ENCODE results near the gene VAPA.

The VAPA gene

GRCh38 chr18:9975658-9976057 is 61.8 kb downstream of the VAPA start:
- no peak for DNase-seq (ENCODE audit: low read depth)
- no peak for TF ChIP-seq MYC (IDR thresholded peaks at IDR 0.05; ENCODE audit: low read depth, low read length)
- no peak for TF ChIP-seq POLR2A (IDR thresholded peaks at IDR 0.05; ENCODE audit: extremely low read depth, insufficient read length)
- TF ChIP-seq CTCF (IDR thresholded peaks at IDR 0.05; ENCODE audit: low read depth, low read length) = no peak
- no peak for TF ChIP-seq MAX (IDR thresholded peaks at IDR 0.05; ENCODE audit: low read depth, low read length)
- no peak overlapping the region for H3K4me3 ChIP-seq (ENCODE audit: low read depth, low read length)

GRCh38 chr18:9982711-9983110 is 68.9 kb downstream of the VAPA start:
- no peak overlapping the region for H3K4me3 ChIP-seq (ENCODE audit: low read depth, low read length)
- TF ChIP-seq POLR2A (IDR thresholded peaks at IDR 0.05; ENCODE audit: extremely low read depth, insufficient read length) = no peak
- TF ChIP-seq MYC (IDR thresholded peaks at IDR 0.05; ENCODE audit: low read depth, low read length) = no peak
- TF ChIP-seq MAX (IDR thresholded peaks at IDR 0.05; ENCODE audit: low read depth, low read length) = no peak
- TF ChIP-seq CTCF (IDR thresholded peaks at IDR 0.05; ENCODE audit: low read depth, low read length) = no peak
- no peak for DNase-seq (ENCODE audit: low read depth)

- no peak for DNase-seq (ENCODE audit: low read depth)
- H3K4me3 ChIP-seq (ENCODE audit: low read depth, low read length) = no peak overlapping the region
- no peak for TF ChIP-seq POLR2A (IDR thresholded peaks at IDR 0.05; ENCODE audit: extremely low read depth, insufficient read length)
- TF ChIP-seq MYC (IDR thresholded peaks at IDR 0.05; ENCODE audit: low read depth, low read length) = no peak
- no peak for TF ChIP-seq MAX (IDR thresholded peaks at IDR 0.05; ENCODE audit: low read depth, low read length)
- TF ChIP-seq CTCF (IDR thresholded peaks at IDR 0.05; ENCODE audit: low read depth, low read length) = no peak
Observed at GRCh38 chr18:9984080-9984479, 70.3 kb downstream of the VAPA start.

GRCh38 chr18:9985641-9986040 is 71.8 kb downstream of the VAPA start:
- H3K4me3 ChIP-seq (ENCODE audit: low read depth, low read length) = no peak overlapping the region
- no peak for DNase-seq (ENCODE audit: low read depth)
- no peak for TF ChIP-seq MYC (IDR thresholded peaks at IDR 0.05; ENCODE audit: low read depth, low read length)
- no peak for TF ChIP-seq POLR2A (IDR thresholded peaks at IDR 0.05; ENCODE audit: extremely low read depth, insufficient read length)
- TF ChIP-seq MAX (IDR thresholded peaks at IDR 0.05; ENCODE audit: low read depth, low read length) = no peak
- TF ChIP-seq CTCF (IDR thresholded peaks at IDR 0.05; ENCODE audit: low read depth, low read length) = no peak

GRCh38 chr18:9986156-9986930 is 72.5 kb downstream of the VAPA start:
- TF ChIP-seq MAX (IDR thresholded peaks at IDR 0.05; ENCODE audit: low read depth, low read length) = no peak
- TF ChIP-seq MYC (IDR thresholded peaks at IDR 0.05; ENCODE audit: low read depth, low read length) = no peak
- no peak for TF ChIP-seq CTCF (IDR thresholded peaks at IDR 0.05; ENCODE audit: low read depth, low read length)
- TF ChIP-seq POLR2A (IDR thresholded peaks at IDR 0.05; ENCODE audit: extremely low read depth, insufficient read length) = no peak
- no peak for DNase-seq (ENCODE audit: low read depth)

More at GRCh38 chr18:9986156-9986930, 72.5 kb downstream of the VAPA start:
- H3K4me3 ChIP-seq (ENCODE audit: low read depth, low read length) = no peak overlapping the region

All from NB4 (cell line).